Skeletal muscle tissue (tissue), 4 donors: ENCODE measurements around the gene TPCN1. TPM values are rescaled to one million over a fixed set of nuclear protein-coding genes. Genes with fewer than 3 reads are reported as not detected.

Experiments
- H3K27ac ChIP-seq: one replicate; pipeline ENCODE4 v1.7.0; 2013; ENCODE audit warnings: mild to moderate bottlenecking, low read depth, low read length, inconsistent platforms
- H3K27me3 ChIP-seq, 3 donors: one replicate each; pipeline ENCODE4 v1.7.0; 2013; ENCODE audit warnings: low read length in 3 of 3; ENCODE audit not compliant: control insufficient read depth in 3 of 3, insufficient read depth in 3 of 3
- H3K36me3 ChIP-seq, 3 donors: one replicate each; pipeline ENCODE4 v1.7.0; 2013; ENCODE audit warnings: low read length in 3 of 3; ENCODE audit not compliant: control insufficient read depth in 3 of 3, insufficient read depth in 3 of 3
- H3K4me1 ChIP-seq, 3 donors: one replicate each; pipeline ENCODE4 v1.7.0; 2013; ENCODE audit warnings: low read length in 3 of 3, mild to moderate bottlenecking in 3 of 3; ENCODE audit not compliant: control insufficient read depth in 3 of 3, insufficient read depth in 3 of 3
- H3K4me3 ChIP-seq, 3 donors: one replicate each; pipeline ENCODE4 v1.7.0; 2013; ENCODE audit warnings: low read length in 3 of 3
- H3K9ac ChIP-seq, 3 donors: one replicate each; pipeline ENCODE4 v1.7.0; 2013; ENCODE audit warnings: low read length in 3 of 3, mild to moderate bottlenecking in 3 of 3, moderate library complexity in 2 of 3, low read depth in 1 of 3
- H3K9me3 ChIP-seq, 3 donors: one replicate each; pipeline ENCODE4 v1.7.0; 2013; ENCODE audit warnings: low read length in 3 of 3; ENCODE audit not compliant: control insufficient read depth in 3 of 3
- total RNA-seq: library from RNA; depleted of rRNA; stranded (reverse); fragments of >200 nt; gene quantifications from one replicate; pipeline ENCODE4 v1.2.3, GENCODE V29; 2014
- donor health status: Osteomylitis.

TPCN1 gene
- total RNA-seq, 1 donor from 2014 or later: 11.0 TPM

GRCh38 chr12:113245695-113246477 lies 24.6 kb downstream of the TPCN1 start:
- H3K4me3 ChIP-seq: peak overlapping the region; percentile 38 to 65 (median 45)
- no peaks in the 10 kb centered on the region for H3K27me3 ChIP-seq
- H3K9ac ChIP-seq: peak overlapping the region; percentile 23 to 81 (median 58)
- no peaks in the 10 kb centered on the region for H3K9me3 ChIP-seq
- H3K4me1 ChIP-seq: peaks cover 71 to 90% (median 82%) of the 10 kb centered on the region in 3 donors
- H3K36me3 ChIP-seq: peaks cover 14 to 28% (median 23%) of the 10 kb centered on the region in 3 donors
- H3K27ac ChIP-seq: peak overlapping the region; percentile 80

DNA sequence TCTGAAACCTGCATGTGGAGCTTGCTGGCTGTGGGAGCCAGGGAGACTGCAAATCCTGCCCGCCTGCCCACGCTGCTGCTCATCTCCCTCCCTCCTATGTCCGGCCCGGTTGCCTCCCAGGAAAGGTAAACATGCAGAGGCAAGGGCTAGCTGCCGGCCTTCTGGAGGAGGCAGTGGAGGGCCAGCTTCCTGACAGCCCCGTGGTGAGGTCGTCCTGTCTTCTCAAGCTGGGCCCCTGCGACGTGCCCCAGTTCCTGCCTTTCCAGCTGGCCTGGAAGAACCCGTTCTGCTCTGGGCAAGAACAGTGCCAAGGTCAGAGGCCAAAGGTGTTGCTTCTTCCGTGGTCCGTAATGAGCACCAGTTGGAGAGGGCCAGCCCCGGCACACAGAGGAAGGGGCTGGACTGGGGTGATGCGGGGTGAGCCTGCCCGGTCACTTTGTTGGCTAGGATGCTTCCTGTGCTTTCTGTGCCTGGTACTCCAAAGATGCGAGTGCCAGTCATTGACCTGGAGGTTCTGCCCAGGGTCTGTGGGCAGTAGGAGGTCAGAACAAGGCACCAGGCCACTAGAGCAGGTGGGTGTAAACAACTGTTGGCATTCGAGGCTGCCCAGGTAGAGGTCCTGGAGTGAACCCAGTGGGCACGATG lies 25.3 kb downstream of the TPCN1 start:
- peak overlapping the region; percentile 57 to 81 (median 58) for H3K9ac ChIP-seq
- peak overlapping the region in 2 of 3 donors; percentile 45 to 52 for H3K4me3 ChIP-seq
- H3K36me3 ChIP-seq: peaks cover 14 to 26% (median 22%) of the 10 kb centered on the region in 3 donors

DNA sequence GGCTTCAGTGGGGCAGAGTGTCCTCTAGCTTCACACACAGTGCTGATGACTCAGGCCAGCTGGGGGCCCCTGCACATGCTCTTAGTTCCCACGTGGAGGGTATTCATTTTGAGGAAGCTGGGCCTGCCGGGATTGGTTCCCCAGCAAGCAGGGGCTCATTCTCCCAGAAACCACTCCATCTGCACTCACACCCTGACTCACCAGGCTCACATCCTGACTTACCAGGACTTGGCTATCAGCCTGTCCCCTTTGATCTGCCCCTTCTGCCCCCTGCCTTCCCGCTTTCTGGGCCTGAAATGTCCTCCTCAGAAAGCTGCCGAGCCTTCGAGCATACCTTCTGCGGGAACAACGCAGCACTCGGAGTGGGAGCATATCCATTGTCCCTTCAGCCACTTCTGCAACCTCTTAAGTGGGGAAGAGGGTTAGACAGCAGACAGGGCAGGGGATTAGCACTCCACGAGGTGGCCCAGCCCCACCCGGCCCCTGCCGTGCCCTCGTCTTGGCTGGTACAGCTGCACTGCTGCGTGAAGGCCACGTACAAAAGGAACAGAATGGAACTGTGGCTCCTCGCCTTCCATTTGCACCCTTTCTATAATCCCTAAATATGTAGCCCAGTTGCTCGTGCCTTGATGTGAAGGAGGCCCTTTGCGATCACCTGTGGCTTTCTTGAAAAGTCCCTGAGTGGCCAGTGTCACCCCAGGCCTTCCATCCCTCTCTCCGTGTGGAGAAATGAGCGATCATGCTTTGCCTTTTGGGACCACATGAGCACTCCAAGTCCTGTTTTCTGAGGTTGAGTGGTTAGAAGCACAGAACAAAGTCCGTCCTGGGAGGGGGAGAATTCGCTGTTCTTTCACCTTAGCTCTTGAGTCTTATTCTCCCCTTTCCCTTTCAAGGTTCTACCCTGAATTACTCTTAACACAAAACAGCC lies 26.1 kb downstream of the TPCN1 start:
- H3K36me3 ChIP-seq: peaks cover 14 to 28% (median 16%) of the 10 kb centered on the region in 3 donors
- H3K9me3 ChIP-seq: no peaks in the 10 kb centered on the region
- peak overlapping the region; percentile 80 for H3K27ac ChIP-seq
- no peak overlapping the region for H3K4me3 ChIP-seq
- H3K27me3 ChIP-seq: no peaks in the 10 kb centered on the region
- H3K4me1 ChIP-seq: peaks cover 61 to 85% (median 79%) of the 10 kb centered on the region in 3 donors
- peak overlapping the region in 2 of 3 donors; percentile 57 to 81 for H3K9ac ChIP-seq

More for the DNA sequence above, 25.3 kb downstream of the TPCN1 start:
- H3K27ac ChIP-seq: peak overlapping the region; percentile 80
- no peaks in the 10 kb centered on the region for H3K27me3 ChIP-seq
- H3K9me3 ChIP-seq: no peaks in the 10 kb centered on the region
- H3K4me1 ChIP-seq: peaks cover 64 to 87% (median 79%) of the 10 kb centered on the region in 3 donors

DNA sequence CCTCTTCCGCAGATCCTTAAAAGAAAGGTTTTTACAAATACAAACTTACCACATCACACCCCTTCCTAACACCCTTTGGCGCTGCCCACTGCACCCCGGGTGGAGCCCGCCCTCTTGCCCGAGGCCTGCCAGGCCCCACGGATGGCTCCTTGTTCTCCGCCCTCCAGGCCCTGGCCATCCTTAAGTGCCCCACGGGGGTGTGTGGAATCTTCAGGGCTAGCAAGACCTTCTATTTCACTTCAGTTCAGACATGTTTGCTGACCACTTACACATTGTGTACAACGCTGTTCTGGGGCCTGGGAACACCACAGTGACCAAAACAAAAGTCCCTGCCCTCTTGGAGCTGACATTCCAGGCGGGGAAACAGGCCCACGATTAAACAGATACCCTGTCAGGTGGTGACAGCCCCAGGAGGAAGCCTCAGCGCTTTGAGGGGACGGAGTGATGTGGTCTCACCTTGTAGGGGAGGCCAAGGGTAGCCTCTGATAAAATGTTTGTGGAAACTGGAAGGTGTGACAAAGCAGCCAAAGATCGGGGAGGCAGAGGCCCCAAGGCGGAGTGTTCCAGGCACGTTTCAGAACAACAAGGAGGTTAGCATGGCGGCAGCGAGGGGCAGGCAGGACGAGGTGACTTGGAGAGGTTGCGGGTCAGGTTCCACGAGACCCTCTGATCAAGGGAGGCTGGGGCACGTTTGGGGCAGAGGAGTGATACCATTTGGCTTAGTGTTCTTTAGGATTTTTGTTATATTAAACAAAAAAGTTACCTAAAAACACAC lies 27.0 kb downstream of the TPCN1 start:
- peaks cover 10 to 25% (median 19%) of the 10 kb centered on the region in 3 donors for H3K36me3 ChIP-seq
- H3K4me1 ChIP-seq: peaks cover 64 to 85% (median 81%) of the 10 kb centered on the region in 3 donors
- H3K27me3 ChIP-seq: no peaks in the 10 kb centered on the region
- peak overlapping the region in 1 of 3 donors; percentile 25 for H3K9ac ChIP-seq
- H3K9me3 ChIP-seq: no peaks in the 10 kb centered on the region
- H3K4me3 ChIP-seq: peak overlapping the region in 1 of 3 donors; percentile 13
- H3K27ac ChIP-seq: peak overlapping the region; percentile 80

- H3K9ac ChIP-seq: peak overlapping the region in 1 of 3 donors; percentile 25
- H3K27me3 ChIP-seq: no peaks in the 10 kb centered on the region
- no peak overlapping the region for H3K27ac ChIP-seq
- H3K9me3 ChIP-seq: no peaks in the 10 kb centered on the region
- peaks cover 10 to 25% (median 21%) of the 10 kb centered on the region in 3 donors for H3K36me3 ChIP-seq
- H3K4me1 ChIP-seq: peaks cover 62 to 84% (median 77%) of the 10 kb centered on the region in 3 donors
- H3K4me3 ChIP-seq: peak overlapping the region in 1 of 3 donors; percentile 13
Observed at GRCh38 chr12:113248842-113249435, 27.7 kb downstream of the TPCN1 start.

DNA sequence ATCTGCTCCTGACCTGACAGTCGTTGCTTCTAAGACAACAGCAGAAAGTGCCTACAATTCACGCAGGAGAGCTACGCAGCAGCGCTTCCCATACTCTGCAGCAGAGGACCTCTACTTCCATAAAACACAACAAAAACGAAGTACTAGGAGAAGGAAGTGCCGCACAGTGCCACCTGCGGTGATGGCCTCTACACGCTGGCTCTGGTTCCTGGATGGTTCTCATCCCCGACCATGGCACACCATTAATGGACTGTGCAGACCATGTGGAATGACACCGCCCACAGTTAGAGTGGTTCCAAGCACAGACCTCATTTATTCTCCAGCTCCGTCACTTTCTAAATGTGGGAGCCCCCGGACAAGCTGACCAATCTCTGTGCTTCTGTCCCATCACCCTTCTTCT lies 28.3 kb downstream of the TPCN1 start:
- no peaks in the 10 kb centered on the region for H3K9me3 ChIP-seq
- no peak overlapping the region for H3K9ac ChIP-seq
- H3K36me3 ChIP-seq: peaks cover 10 to 25% (median 21%) of the 10 kb centered on the region in 3 donors
- peaks cover 56 to 78% (median 71%) of the 10 kb centered on the region in 3 donors for H3K4me1 ChIP-seq
- no peaks in the 10 kb centered on the region for H3K27me3 ChIP-seq
- no peak overlapping the region for H3K4me3 ChIP-seq
- H3K27ac ChIP-seq: no peak overlapping the region

DNA sequence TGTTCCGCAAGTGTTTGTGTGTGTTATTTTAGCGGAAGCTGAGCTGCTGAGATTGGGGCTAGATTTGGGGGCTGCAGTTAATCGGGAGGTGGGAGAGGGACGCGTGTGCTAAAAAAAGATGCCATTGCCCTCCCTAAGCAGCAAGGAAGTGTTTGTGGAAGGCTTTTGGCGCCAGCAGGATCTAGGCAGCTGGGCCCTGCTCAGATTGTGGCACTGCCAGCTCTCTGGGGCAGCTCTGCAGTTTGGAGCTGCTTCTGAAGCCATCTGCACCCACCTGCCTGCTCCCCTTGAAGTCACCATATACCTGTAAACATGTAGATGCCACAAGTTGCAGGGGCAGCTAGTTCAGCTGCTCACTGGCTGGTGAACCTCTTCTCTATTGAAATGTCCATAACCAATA lies 28.8 kb downstream of the TPCN1 start:
- peak overlapping the region in 1 of 3 donors; percentile 8 for H3K9ac ChIP-seq
- H3K27ac ChIP-seq: no peak overlapping the region
- H3K36me3 ChIP-seq: peaks cover 10 to 27% (median 21%) of the 10 kb centered on the region in 3 donors
- no peaks in the 10 kb centered on the region for H3K27me3 ChIP-seq
- H3K4me1 ChIP-seq: peaks cover 51 to 73% (median 66%) of the 10 kb centered on the region in 3 donors
- no peaks in the 10 kb centered on the region for H3K9me3 ChIP-seq
- no peak overlapping the region for H3K4me3 ChIP-seq

DNA sequence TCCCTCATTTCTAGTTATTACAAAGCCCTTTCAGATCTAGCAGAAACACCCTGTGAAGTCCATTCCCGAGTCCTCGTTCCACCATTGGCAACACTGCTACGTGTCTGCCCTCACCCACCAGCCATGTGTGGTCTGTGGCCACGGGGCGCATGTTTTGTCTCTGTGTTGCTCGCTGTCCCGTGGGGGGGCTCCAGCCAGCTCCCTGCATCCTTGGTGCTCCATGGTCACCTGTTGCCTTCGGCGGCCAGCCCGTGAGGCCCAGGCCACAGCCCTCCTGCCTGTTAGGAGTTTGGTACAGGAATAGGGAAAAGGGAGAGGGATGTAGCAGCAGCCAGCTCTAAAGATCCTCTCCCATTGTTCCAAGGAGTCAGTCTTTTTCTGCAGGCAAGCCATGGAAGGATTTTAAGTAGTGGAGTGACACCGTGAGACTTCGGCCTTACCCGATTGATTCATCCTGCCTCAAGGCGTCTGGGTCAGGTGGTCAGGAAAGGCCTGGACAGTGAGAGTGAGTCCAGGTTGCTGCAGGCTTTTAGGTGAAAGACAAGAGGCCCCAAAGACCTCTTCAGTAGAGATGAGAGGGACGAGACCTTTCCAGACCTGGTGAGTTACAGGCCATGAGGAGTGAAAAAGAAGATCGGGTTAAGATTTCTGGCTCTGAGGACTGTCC lies 30.3 kb downstream of the TPCN1 start:
- Histone ChIP-seq H3K9ac (peak overlapping the region in 1 of 3 donors; percentile 66), H3K4me1 (peaks cover 40 to 60% (median 55%) of the 10 kb centered on the region in 3 donors), H3K36me3 (peaks cover 10 to 27% (median 21%) of the 10 kb centered on the region in 3 donors), H3K9me3 (no peaks in the 10 kb centered on the region), H3K4me3 (no peak overlapping the region), H3K27ac (peak overlapping the region; percentile 75), H3K27me3 (no peaks in the 10 kb centered on the region)
